ENCODE results near the gene USP20.

The USP20 gene

DNA sequence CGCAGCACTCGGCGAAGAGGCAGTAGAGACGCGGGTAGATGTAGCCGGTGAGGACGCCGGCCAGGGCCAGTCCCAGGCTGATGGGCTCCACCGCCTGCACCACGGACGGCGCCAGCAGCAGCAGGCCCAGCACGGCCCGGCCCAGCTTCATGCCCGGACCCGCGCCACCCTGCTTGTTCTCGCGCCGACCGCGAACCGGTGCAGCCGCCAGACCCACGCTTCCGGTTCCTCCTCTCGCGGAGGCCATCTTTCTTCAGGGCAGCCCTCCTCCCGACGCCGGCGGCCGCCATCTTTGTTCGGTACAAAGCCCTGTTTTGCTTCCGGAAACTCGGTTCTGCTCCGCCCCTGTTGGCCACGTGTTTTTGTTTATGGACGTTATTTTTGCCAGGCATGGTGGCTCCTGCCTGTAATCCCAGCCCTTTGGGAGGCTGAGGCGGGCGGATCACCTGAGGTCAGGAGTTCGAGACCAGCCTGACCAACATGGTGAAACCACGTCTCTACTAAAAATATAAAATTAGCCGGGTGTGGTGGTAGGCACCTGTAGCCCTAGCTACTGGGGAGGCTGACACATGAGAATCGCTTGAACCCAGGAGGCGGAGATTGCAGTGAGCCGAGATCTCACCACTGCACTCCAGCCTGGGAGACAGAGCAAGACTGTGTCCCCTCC lies 11.2 kb upstream of the USP20 start, which contains the start of gene TOR1A:
TOR1A (minus strand) TSS at position 202 of the 667 bp plus-strand sequence; CDS start at position 151, 51 bp downstream.
- peak; percentile 83 for DNase-seq (ENCODE audit: low spot score)

DNA sequence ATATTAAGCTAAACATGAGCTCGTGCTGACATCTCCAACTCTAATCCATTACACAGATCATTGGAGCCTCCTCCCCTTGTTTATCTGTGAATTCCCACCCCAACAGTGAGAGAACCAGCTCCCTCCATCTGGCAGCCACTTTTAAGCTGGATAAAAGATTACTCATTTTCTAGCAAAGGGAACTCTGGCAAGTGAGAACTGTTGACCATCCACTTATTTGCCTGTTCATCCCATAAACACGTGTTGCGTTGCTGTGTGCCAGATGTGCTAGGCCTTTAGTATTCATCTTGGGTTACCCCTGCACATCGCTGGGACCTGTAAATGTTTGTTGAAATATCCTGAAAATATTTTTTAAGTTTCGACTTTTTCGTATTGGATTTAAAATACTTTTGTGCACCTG lies 8.9 kb upstream of the USP20 start:
- no peak for DNase-seq (ENCODE audit: low spot score)

GRCh38 chr9:129826759-129827158 lies 8.5 kb upstream of the USP20 start:
- DNase-seq (ENCODE audit: low spot score): no peak

DNA sequence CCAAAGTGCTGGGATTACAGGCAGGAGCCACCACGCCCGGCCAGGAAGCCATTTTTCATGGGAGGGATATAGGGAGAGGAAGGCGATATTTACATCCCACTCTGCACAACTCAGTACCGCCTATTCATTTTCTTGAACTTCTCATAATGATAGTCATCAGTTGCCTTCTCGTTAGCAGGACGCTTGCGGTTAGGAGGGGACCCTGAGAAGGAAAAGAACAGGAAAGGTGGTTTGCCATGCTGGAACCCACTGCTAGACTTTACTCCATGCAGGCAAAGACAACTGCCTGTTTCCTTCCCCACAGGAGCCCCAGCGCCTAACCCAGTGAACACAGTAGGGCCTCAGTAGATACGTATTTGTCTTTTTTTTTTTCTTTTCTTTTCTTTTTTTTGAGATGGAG lies 7.2 kb upstream of the USP20 start:
- no peak for DNase-seq (ENCODE audit: low spot score)

GRCh38 chr9:129828969-129829368 lies 6.3 kb upstream of the USP20 start:
- DNase-seq (ENCODE audit: low spot score): no peak

DNA sequence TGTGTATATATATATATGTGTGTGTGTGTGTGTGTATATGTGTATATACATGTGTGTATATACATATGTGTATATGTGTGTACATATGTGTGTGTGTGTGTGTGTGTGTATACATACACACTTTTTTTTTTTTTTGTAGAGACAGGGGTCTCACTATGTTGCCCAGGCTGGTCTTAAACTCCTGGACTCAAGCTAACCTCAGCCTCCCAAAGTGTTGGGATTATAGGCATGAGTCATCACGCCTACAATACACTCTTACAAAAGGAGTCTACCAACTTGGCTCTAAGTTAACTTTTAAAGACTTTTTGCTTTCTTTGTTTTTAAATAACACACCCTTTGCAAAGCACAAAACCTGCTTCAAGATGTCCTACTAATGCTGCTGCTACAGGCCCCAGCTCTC lies 2.3 kb upstream of the USP20 start:
- no peak for DNase-seq (ENCODE audit: low spot score)

DNA sequence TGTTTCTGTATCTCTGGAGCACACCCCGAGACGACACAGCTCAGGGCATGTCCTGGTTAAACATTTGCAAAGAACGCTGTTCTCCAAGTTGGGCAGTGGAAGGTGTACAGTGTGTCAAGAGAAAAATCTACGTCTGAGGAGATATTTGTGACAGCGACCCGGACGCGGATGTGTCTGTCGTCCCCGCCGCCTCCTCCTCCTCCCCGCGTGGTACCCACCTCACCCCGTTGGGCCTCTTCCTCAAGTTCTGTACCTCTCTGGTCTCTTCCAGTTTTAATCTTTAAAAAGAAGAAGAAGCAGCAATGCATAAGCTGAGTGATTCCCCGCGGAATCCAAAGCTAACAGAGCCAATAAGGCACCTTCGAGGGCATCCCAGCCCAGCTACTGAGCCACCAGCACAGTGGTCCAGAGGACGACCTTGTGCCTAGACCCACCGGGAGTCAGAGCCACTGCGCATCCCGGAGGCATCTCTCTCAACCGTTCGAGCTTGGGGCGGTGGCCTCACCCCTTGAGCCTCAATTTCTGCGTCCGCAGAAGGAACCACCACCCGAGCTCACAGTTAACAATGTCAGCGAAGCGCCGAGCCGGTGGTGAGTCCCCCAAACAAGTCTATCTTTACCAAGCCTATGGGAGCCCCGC lies 650 bp upstream of the USP20 start:
- DNase-seq (ENCODE audit: low spot score): peak; percentile 22

GRCh38 chr9:129835860-129836223 lies 584 bp downstream of the USP20 start:
- peak; percentile 23 for DNase-seq (ENCODE audit: low spot score)

DNA sequence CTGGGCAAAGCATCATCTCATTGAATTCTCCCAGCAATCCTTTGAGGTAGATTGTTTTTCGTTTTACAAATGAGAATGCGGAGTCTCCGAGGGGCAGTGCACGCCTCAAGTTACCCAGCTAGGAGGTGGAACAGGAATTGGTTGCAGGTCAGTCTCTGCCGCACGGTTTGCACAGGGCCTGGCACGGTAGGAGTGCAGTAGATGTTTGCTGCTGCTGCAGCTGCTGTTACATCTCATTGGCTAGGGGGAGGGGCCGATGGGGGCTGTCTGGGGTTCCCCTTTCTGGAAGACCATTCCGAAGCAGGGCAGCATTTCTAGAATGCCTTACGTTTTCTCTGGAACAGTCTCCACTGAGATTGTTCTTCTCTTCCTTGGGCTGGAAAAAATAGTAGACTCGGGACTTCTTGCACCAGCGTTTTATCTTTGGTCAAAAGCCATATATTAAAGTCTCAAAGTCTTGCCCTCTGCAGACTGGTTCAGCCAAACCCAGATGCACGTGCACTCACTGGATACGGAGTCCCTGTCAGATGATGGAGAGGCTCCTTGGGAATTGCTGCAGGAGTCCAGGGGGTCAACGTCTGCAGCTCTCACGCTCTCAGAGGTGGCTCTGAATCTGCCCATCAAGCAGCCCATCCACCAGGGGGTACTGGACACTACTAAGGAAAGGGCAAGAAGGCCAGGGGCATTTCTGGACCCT lies 1.2 kb downstream of the USP20 start:
- DNase-seq (ENCODE audit: low spot score): no peak

- no peak for DNase-seq (ENCODE audit: low spot score)
Measured at GRCh38 chr9:129838707-129839259, 3.5 kb downstream of the USP20 start.

- DNase-seq (ENCODE audit: low spot score): no peak
Measured at GRCh38 chr9:129839324-129840023, 4.2 kb downstream of the USP20 start.

- no peak for DNase-seq (ENCODE audit: low spot score)
Measured at GRCh38 chr9:129840034-129840433, 4.8 kb downstream of the USP20 start.

DNA sequence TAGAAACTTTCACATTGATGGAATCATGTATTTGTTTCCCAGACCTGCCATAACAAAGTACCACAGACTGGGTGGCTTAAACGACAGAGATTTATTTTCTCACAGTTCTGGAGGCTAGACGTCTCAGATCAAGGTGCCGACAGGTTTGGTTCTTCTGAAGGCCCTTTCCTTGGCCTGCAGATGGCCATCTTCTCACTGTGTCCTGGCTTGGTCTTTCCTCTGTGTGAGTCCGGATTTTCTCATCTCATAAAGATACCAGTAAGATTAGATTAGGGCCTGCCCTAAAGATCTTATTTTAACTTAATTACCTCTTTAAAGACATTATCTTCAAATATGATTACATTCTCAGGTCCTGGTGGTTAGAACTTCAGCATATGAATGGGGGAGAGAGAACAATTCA lies 5.8 kb downstream of the USP20 start:
- no peak for DNase-seq (ENCODE audit: low spot score)

- no peak for DNase-seq (ENCODE audit: low spot score)
Measured at GRCh38 chr9:129845373-129845772, 10.1 kb downstream of the USP20 start.

DNA sequence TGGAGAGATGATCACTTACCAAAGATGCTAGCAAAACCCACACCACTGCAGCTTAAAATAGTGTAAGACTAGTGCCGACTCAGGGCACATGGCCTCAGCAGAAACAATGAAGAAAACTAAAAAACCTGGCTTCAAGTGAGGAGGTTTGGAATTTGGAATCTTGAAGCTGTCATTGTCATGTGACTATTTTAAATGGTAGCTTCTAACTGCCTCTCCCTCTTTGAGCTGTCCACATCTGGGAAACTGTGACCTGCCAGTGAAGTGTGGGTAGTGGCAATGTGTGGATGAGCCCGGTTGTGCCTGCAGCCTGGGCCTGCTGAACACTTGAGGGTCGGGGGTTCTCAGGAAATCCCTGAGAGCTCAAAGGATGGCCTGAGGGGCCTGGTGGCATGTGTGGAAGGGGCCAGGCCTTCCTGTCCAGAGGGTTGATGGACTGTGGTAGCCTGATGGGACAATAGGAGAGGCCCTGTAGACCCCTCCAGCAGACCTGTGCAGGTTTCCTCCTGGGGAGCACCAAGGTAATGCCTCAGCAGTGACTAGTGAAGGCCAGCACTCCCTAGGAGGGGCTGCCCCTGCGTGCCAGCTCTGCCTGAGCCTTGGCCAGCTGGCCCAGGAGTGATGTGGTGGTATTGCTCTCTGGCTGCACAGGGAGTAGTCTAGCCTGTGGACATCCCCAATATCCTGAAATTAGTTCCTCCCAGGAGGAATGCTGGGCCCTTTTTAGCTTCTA lies 13.6 kb downstream of the USP20 start:
- no peak for DNase-seq (ENCODE audit: low spot score)

- DNase-seq (ENCODE audit: low spot score): no peak
Measured at GRCh38 chr9:129849901-129850300, 14.6 kb downstream of the USP20 start.

GRCh38 chr9:129850821-129851550 lies 15.7 kb downstream of the USP20 start:
- no peak for DNase-seq (ENCODE audit: low spot score)

GRCh38 chr9:129851821-129852220 lies 16.6 kb downstream of the USP20 start:
- no peak for DNase-seq (ENCODE audit: low spot score)

DNA sequence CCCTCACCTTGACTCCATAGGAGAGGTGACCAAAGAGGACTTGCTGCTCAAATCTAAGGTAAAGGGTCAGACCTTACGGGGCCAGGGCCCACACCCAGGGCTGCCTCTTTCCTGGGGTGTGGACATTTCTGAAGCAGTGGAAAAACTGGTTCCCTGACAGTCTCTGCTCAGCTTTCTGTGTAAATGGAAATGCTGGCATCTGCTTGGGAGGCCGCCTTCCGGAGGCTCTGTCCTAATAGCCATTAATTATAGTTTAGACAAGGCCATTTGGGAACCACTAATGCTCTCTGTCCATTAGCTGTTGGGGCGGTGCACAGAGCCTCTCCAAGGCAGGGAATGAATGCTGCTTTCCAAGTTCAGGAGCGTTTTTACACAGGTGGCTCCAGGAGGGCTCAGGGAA lies 17.3 kb downstream of the USP20 start:
- DNase-seq (ENCODE audit: low spot score): no peak

- no peak for DNase-seq (ENCODE audit: low spot score)
Measured at GRCh38 chr9:129853614-129854013, 18.4 kb downstream of the USP20 start.

DNA sequence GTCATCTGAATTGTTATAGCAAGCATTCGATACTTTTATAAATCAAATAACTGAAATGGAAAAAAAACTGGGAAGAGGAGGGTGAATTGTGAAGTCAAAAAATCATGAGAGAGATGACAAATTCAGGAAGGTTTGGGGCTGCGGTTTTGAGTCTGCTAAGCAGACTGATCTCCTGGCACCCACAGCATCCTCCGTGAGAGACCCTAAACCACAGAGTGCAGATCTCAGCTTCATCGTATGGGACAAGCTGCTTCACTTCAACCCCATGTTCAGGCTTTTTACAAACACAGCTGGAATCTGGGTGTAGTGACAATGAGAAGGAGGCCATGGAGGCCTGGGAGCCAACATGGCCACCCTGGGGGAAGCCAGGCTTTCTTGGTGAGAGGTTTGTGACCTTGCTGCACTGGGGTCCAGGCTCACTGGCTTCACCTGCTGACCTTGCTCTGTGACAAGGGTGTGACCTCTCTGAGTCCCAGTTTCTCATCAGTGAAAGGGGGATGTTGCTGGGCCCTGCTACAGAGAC lies 19.4 kb downstream of the USP20 start:
- DNase-seq (ENCODE audit: low spot score): no peak
